Endothelial cell of umbilical vein (primary cell): ENCODE results near the gene GLRA1. TPM values are rescaled to one million over a fixed set of nuclear protein-coding genes. Genes with fewer than 3 reads are reported as not detected.

Experiments used
- BruUV-seq: library from RNA; stranded (reverse); fragments of 400-500 nt; replicated peaks from 2 replicates; lab custom pipeline; 2021; lab: Mats Ljungman, UMichigan
- CTCF ChIA-PET: fragments of 300-600, 350-600 bp; sonication (Branson Sonifier 250); formaldehyde crosslinking; loops from one replicate; lab custom pipeline; 2021; ENCODE audit warnings: antibody characterized with exemption, inconsistent platforms; lab: Charles Lee
- POLR2A ChIA-PET: fragments of 300-600, 350-600 bp; sonication (Branson Sonifier 250); formaldehyde crosslinking; loops from one replicate; lab custom pipeline; 2021; ENCODE audit warnings: antibody characterized with exemption, inconsistent platforms; lab: Charles Lee
- DNase-seq: peaks from one replicate; pipeline ENCODE4 v3.0.0-alpha.2; 2011; ENCODE audit warnings: low read depth, low spot score
- FAIRE-seq: peaks from 2 replicates; lab custom pipeline; 2011; peaks lifted over from hg19 to GRCh38; lab: Jason Lieb, UNC
- H2AFZ ChIP-seq: 2 replicates; pipeline ENCODE4 v1.6.0; 2012; ENCODE audit warnings: low read depth, low read length, control low read depth, inconsistent platforms
- H3K27ac ChIP-seq: 2 replicates; pipeline ENCODE4 v1.5.1; 2011; ENCODE audit warnings: low read depth, mild to moderate bottlenecking, control low read depth, low read length, moderate library complexity; ENCODE audit not compliant: insufficient read depth
- H3K27me3 ChIP-seq, 2 experiments: 2 replicates each; pipeline versions ENCODE4 v1.6.0 to v1.6.1; 2011; ENCODE audit warnings: low read length in 2 of 2, mixed read lengths in 1 of 2; ENCODE audit not compliant: control insufficient read depth in 2 of 2, insufficient read depth in 2 of 2
- H3K36me3 ChIP-seq, 2 experiments: 2 replicates in 1 of 2; 3 replicates in 1 of 2; pipeline ENCODE4 v1.5.1; 2011; ENCODE audit warnings: low read length in 2 of 2, mild to moderate bottlenecking in 1 of 2, moderate library complexity in 1 of 2; ENCODE audit not compliant: control insufficient read depth in 2 of 2, insufficient read depth in 2 of 2; ENCODE audit errors: extremely low read depth in 1 of 2
- H3K4me1 ChIP-seq: 3 replicates; pipeline ENCODE4 v1.5.1; 2011; ENCODE audit warnings: mild to moderate bottlenecking, low read length; ENCODE audit not compliant: control insufficient read depth, insufficient read depth; ENCODE audit errors: extremely low read depth
- H3K4me2 ChIP-seq: 2 replicates; pipeline ENCODE4 v1.6.1; 2011; ENCODE audit warnings: low read length, control low read depth, mixed read lengths; ENCODE audit not compliant: insufficient read depth
- H3K4me3 ChIP-seq, 3 experiments: fragments of 200-600 bp in 1 of 3; sonication (generic), shearing (Covaris generic) in 1 of 3; replicated peaks in 1 of 3; 2 replicates each; pipeline ENCODE4 v1.5.1; 2011 to 2016; ENCODE audit warnings: control low read depth in 3 of 3, low read length in 3 of 3, mild to moderate bottlenecking in 2 of 3, inconsistent platforms in 1 of 3, low read depth in 1 of 3, moderate library complexity in 1 of 3; ENCODE audit not compliant: insufficient read depth in 1 of 3
- H3K79me2 ChIP-seq: 2 replicates; pipeline ENCODE4 v1.6.0; 2012; ENCODE audit warnings: low read length, inconsistent platforms; ENCODE audit not compliant: control insufficient read depth, insufficient read depth
- H3K9ac ChIP-seq: replicated peaks from 2 replicates; pipeline ENCODE3; 2011; ENCODE audit warnings: low read length, control low read depth; ENCODE audit not compliant: insufficient read depth; ENCODE audit errors: extremely low read depth
- H3K9me1 ChIP-seq: replicated peaks from 3 replicates; pipeline ENCODE4 v1.6.0; 2011; ENCODE audit warnings: mild to moderate bottlenecking, low read length; ENCODE audit not compliant: control insufficient read depth, insufficient read depth; ENCODE audit errors: extremely low read depth
- H3K9me3 ChIP-seq: replicated peaks from 2 replicates; pipeline ENCODE4 v1.5.1; 2012; ENCODE audit warnings: low read length, inconsistent platforms; ENCODE audit not compliant: control insufficient read depth, insufficient read depth
- H4K20me1 ChIP-seq: replicated peaks from 2 replicates; pipeline ENCODE3; 2011; ENCODE audit warnings: mild to moderate bottlenecking, low read length; ENCODE audit not compliant: control insufficient read depth, insufficient read depth; ENCODE audit errors: extremely low read depth
- CTCF ChIP-seq, 2 donors: IDR thresholded peaks; 1 replicate in 1 of 2; 2 replicates in 1 of 2; pipeline ENCODE4 v1.5.1; 2011; ENCODE audit warnings: low read length in 2 of 2, mild to moderate bottlenecking in 2 of 2, moderate library complexity in 2 of 2, control low read depth in 1 of 2, inconsistent platforms in 1 of 2, low read depth in 1 of 2; ENCODE audit not compliant: insufficient read depth in 1 of 2; ENCODE audit errors: extremely low read depth in 1 of 2
- EZH2 ChIP-seq: IDR thresholded peaks from 2 replicates; pipeline ENCODE4 v1.6.1; 2012; ENCODE audit warnings: borderline replicate concordance, low read depth, mild to moderate bottlenecking, moderate library complexity, low read length, inconsistent platforms; ENCODE audit not compliant: severe bottlenecking
- FOS ChIP-seq: IDR thresholded peaks from 2 replicates; pipeline ENCODE4 v1.6.1; 2011; ENCODE audit warnings: mild to moderate bottlenecking, low read length, moderate library complexity, borderline replicate concordance; ENCODE audit not compliant: insufficient read depth
- GATA2 ChIP-seq: IDR thresholded peaks from 2 replicates; pipeline ENCODE4 v1.7.0; 2011; ENCODE audit warnings: low read depth, mild to moderate bottlenecking, moderate library complexity, mixed read lengths, low read length; ENCODE audit not compliant: insufficient read length, insufficient read depth
- JUN ChIP-seq: IDR thresholded peaks from 2 replicates; pipeline ENCODE4 v1.6.1; 2011; ENCODE audit warnings: borderline replicate concordance, low read depth; ENCODE audit not compliant: insufficient read length, insufficient read depth
- MYC ChIP-seq: IDR thresholded peaks from one replicate; pipeline ENCODE4 v1.6.1; 2011; ENCODE audit warnings: mild to moderate bottlenecking, low read depth, low read length
- POLR2A ChIP-seq: IDR thresholded peaks from 2 replicates; pipeline ENCODE4 v1.6.1; 2012; ENCODE audit warnings: low read depth, mild to moderate bottlenecking, control low read depth, low read length
- POLR2AphosphoS5 ChIP-seq: IDR thresholded peaks from 2 replicates; pipeline ENCODE4 v1.6.1; 2012; ENCODE audit warnings: low read depth, mild to moderate bottlenecking, control low read depth, low read length, moderate library complexity; ENCODE audit not compliant: insufficient read depth
- dilution Hi-C: fragments of 300-500 bp; cut with MboI; formaldehyde crosslinking; loops from one replicate; pipeline ENCODE4 v1.15.0; 2019; ENCODE audit warnings: low sequenced_read_pairs; ENCODE audit not compliant: extremely low pct_ligation_motif_present
- intact Hi-C: fragments of 100-400 bp; cut with micrococcal nuclease; formaldehyde crosslinking; loops from one replicate; pipeline ENCODE4 v1.10.0; 2022
- polyA plus RNA-seq, 4 experiments: library from polyadenylated mRNA; depleted of rRNA in 3 of 4; stranded (reverse) in 3 of 4; unstranded in 1 of 4; fragments of >200 nt; gene quantifications; 2 replicates each; pipeline versions ENCODE4 v1.2.1 to v1.2.3, GENCODE V29; 2011 to 2012; ENCODE audit warnings: missing spikeins in 1 of 4
- total RNA-seq: library from RNA; stranded (reverse); gene quantifications from 2 replicates; pipeline ENCODE4 v1.2.3, GENCODE V29; 2021
- TF ChIP-seq, protein P1 (sequence below): IDR thresholded peaks from 2 replicates; pipeline ENCODE4 v1.6.1; 2011; ENCODE audit not compliant: insufficient read depth, insufficient read length

The GLRA1 gene
- total and polyA plus RNA-seq, 2 donors (not counting 3 experiments of a cell fraction or from before 2014, with no cell fraction given): not detected

- ChIA-PET POLR2A (no interaction called here), CTCF (no interaction called here)
Observed at GRCh38 chr5:151885138-151885908, 39.3 kb downstream of the GLRA1 start.

More at GRCh38 chr5:151885138-151885908, 39.3 kb downstream of the GLRA1 start:
- BruUV-seq: no TSS peak
- H3K36me3 ChIP-seq: no peaks in the 10 kb centered on the region
- no peak overlapping the region for H3K4me3 ChIP-seq
- no peak overlapping the region for H3K4me2 ChIP-seq
- H4K20me1 ChIP-seq: no peaks in the 10 kb centered on the region
- no peak overlapping the region for H3K27ac ChIP-seq
- DNase-seq: no peak
- H3K27me3 ChIP-seq: no peaks in the 10 kb centered on the region
- intact Hi-C loops (no loop called here), dilution Hi-C loops (no loop called here)
- no peak overlapping the region for H3K9ac ChIP-seq
- TF ChIP-seq POLR2AphosphoS5: no peak
- TF ChIP-seq POLR2A: no peak
- TF ChIP-seq, protein P1, sequence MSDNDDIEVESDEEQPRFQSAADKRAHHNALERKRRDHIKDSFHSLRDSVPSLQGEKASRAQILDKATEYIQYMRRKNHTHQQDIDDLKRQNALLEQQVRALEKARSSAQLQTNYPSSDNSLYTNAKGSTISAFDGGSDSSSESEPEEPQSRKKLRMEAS: no peak
- TF ChIP-seq MYC: no peak
- no peak for TF ChIP-seq JUN
- no peak for TF ChIP-seq FOS
- no peak for TF ChIP-seq EZH2
- no peak for TF ChIP-seq GATA2
- TF ChIP-seq CTCF (IDR thresholded peaks at IDR 0.05; ENCODE audit: extremely low read depth in 1 of 2, insufficient read depth in 1 of 2, low read depth in 1 of 2, low read length in 2 of 2): no peak
- H3K4me1 ChIP-seq: no peaks in the 10 kb centered on the region
- H2AFZ ChIP-seq: no peak overlapping the region
- no peak for FAIRE-seq
- no peaks in the 10 kb centered on the region for H3K9me3 ChIP-seq
- H3K9me1 ChIP-seq: no peaks in the 10 kb centered on the region
- no peaks in the 10 kb centered on the region for H3K79me2 ChIP-seq
